HG02840 (cell line): ENCODE data around the gene SLC4A1.
A peak's percentile ranks its signal among the peaks of the same experiment; 100 is the strongest.

ENCODE experiments used
- ATAC-seq: cut with Tn5 transposase; IDR thresholded peaks from one replicate; pipeline ENCODE4 v1.9.1; 2021; ENCODE audit warnings: mild to moderate bottlenecking, moderate library complexity, moderate number of reproducible peaks; ENCODE audit not compliant: unreplicated experiment, low FRiP score

The SLC4A1 gene

GRCh38 chr17:44209786-44210341 lies 58.1 kb downstream of the SLC4A1 start:
- ATAC-seq: no peak

DNA sequence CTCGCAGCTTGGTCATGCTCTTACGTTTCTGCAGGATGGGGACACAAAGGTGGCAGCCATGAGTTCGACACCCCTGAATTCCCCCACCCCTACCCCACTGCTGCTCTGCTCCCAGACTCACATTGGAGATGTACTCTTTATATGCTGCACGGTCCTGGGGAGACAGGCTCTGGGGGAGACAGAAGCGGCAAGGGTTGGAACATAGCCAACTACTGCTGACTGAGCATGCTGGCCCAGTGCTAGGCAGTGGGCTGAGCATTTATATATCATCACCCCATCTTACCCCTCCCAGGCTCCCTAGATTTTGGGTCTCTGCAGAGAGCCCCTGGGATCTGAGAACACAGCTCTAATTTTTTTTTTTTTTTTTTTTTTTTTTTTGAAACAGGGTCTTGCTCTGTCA lies 60.2 kb downstream of the SLC4A1 start:
- no peak for ATAC-seq

GRCh38 chr17:44207319-44207718 lies 60.6 kb downstream of the SLC4A1 start:
- ATAC-seq: no peak

GRCh38 chr17:44206825-44207155 lies 61.1 kb downstream of the SLC4A1 start:
- no peak for ATAC-seq

DNA sequence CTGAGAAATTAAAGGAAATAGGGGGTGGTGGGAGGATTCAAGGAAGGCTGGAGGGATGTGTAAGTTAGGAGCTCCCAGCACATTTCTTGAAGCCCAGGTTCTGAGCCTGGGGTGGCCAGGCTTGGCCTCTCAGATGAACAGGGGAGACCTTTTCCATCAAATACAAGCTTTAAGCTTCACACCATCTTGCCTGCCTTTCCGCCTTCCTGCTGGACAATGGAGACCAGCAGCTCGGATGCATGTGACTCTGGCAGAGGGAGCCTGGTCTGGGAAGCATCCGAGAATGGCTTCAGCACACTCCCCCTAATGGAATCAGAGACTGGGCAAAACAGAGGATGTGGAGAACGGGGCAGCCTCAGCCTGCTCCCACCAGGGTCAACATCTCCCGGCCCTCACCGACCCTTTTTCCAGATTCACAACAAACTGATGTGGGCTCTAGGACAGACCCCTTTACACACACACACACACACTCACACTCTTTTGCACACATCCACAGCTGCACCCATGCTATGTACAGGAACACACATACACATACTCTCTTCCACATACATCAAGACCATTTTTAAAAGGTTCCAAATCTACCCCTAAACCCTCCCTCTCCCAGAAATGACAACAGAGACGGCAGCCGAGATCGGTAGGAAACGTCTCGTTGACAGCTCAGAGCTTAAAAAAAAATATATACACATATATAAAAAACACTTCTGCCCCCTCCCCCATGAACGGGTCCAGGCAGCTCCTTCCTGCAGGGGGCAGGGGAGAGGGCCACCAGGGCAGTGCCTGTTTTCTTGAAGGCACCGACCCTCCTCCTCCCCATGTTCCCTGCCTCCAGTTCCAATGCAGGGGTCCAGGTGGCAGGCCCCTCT lies 61.7 kb downstream of the SLC4A1 start:
- no peak for ATAC-seq

DNA sequence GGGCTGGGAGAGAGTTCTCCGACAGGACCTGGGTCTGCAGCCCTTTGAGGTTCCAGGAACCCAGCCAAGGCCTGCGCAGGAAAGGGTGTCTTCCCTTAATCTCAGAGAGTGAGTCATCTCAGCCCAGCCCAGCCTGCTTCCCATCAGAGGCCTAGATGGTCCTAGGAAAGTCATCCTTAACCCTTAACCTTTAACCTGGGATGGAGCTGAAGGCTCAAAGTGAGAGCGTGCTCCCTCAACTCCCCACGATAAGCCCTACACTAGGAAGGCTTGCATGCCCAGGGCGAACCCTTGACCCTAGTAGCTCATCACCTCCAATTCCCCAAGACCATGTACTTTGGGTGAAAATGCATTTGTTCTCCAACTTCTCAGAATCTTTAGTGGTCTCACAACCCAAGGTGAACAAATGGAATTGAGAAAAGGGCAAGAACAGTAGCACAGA lies 63.5 kb downstream of the SLC4A1 start:
- ATAC-seq: no peak

- ATAC-seq: no peak
These were observed 64.0 kb downstream of the SLC4A1 start for GRCh38 chr17:44203731-44204440.

DNA sequence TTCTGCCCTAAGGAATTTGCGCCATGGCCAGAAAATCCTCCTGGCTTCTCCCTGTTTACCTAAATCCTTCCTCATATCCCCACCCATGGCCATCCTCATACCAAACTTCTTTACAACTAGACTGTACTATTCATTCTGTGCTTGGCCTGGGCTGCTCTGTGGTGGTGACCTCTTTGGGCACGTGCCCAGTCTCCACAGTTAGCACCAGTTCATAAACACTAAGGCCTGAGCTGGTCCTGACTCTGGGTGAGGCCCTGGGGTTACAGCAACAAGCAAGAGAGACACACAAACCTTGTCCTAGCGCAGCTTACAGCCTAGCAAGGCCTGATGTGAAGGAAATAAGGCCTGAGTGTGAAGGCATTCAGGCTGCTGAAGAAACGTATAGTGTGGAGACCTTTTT lies 65.2 kb downstream of the SLC4A1 start:
- ATAC-seq: no peak

- peak; percentile 12 for ATAC-seq
These were observed 67.3 kb downstream of the SLC4A1 start for GRCh38 chr17:44200478-44201155.

- peak; percentile 66 for ATAC-seq
These were observed 68.1 kb downstream of the SLC4A1 start, which contains the start of gene ATXN7L3 for GRCh38 chr17:44199553-44200477. TSS of gene ATXN7L3 (minus strand) at chr17:44199884. CDS start at chr17:44198070, 1,814 bp downstream.

- peak; percentile 12 for ATAC-seq
These were observed 69.0 kb downstream of the SLC4A1 start for GRCh38 chr17:44198721-44199552.
